NCI-H526 treated with DMSO at 0.1 percent for 48 hours (cell line): ENCODE results near the gene DHCR7.

ENCODE experiments used
- DNase-seq: peaks from one replicate; lab custom pipeline; 2025; lab: John Stamatoyannopoulos, UW

DHCR7 gene

GRCh38 chr11:71477641-71478527 lies 29.7 kb upstream of the DHCR7 start:
- no peak for DNase-seq

- DNase-seq = no peak
Observed at GRCh38 chr11:71476926-71477640, 28.9 kb upstream of the DHCR7 start.

GRCh38 chr11:71476031-71476430 lies 27.8 kb upstream of the DHCR7 start:
- no peak for DNase-seq

GRCh38 chr11:71474771-71475483 lies 26.7 kb upstream of the DHCR7 start:
- no peak for DNase-seq

- DNase-seq = no peak
Observed at GRCh38 chr11:71474141-71474770, 26.1 kb upstream of the DHCR7 start.

- no peak for DNase-seq
Observed at GRCh38 chr11:71473793-71474080, 25.5 kb upstream of the DHCR7 start.

GRCh38 chr11:71472941-71473792 lies 25.0 kb upstream of the DHCR7 start:
- DNase-seq = no peak

- no peak for DNase-seq
Observed at GRCh38 chr11:71472357-71472885, 24.2 kb upstream of the DHCR7 start.

GRCh38 chr11:71470946-71471345 lies 22.8 kb upstream of the DHCR7 start:
- DNase-seq = no peak

GRCh38 chr11:71467164-71467563 lies 19.0 kb upstream of the DHCR7 start:
- no peak for DNase-seq

- DNase-seq = no peak
Observed at GRCh38 chr11:71466358-71466757, 18.2 kb upstream of the DHCR7 start.

- DNase-seq = no peak
Observed at GRCh38 chr11:71465054-71465453, 16.9 kb upstream of the DHCR7 start.

GRCh38 chr11:71463331-71464211 lies 15.4 kb upstream of the DHCR7 start:
- no peak for DNase-seq

GRCh38 chr11:71462726-71463125 lies 14.5 kb upstream of the DHCR7 start:
- no peak for DNase-seq

GRCh38 chr11:71461696-71462095 lies 13.5 kb upstream of the DHCR7 start:
- no peak for DNase-seq

- no peak for DNase-seq
Observed at GRCh38 chr11:71459767-71460320, 11.7 kb upstream of the DHCR7 start.

- no peak for DNase-seq
Observed at GRCh38 chr11:71459076-71459766, 11.0 kb upstream of the DHCR7 start.

GRCh38 chr11:71458146-71459070 lies 10.2 kb upstream of the DHCR7 start:
- DNase-seq = no peak
